GM10248 (cell line): ENCODE data around the gene PLK5.

Experiments used
- CTCF ChIA-PET: fragments of 300-600 bp; sonication (Branson Sonifier 250); formaldehyde crosslinking; extraction: SDS; loops from one replicate; lab custom pipeline; 2021; ENCODE audit warnings: antibody characterized with exemption; lab: Yijun Ruan, JAX
- POLR2A ChIA-PET: fragments of 350-650 bp; sonication (Branson Sonifier 250); formaldehyde crosslinking; extraction: SDS; loops from one replicate; lab custom pipeline; 2020; ENCODE audit warnings: antibody characterized with exemption; lab: Yijun Ruan, JAX
- DNase-seq: peaks from one replicate; pipeline ENCODE4 v3.0.0; 2012; ENCODE audit errors: extremely low spot score
- CTCF ChIP-seq: IDR thresholded peaks from 2 replicates; pipeline ENCODE4 v1.5.1; 2012; ENCODE audit warnings: mild to moderate bottlenecking, low read depth; ENCODE audit errors: extremely low read depth, missing control alignments, control extremely low read depth

Gene PLK5

GRCh38 chr19:1481893-1482360 lies 42.0 kb upstream of the PLK5 start:
- DNase-seq, result no peak
- no peak for TF ChIP-seq CTCF
- ChIA-PET POLR2A (no interaction called here), CTCF (no interaction called here)

GRCh38 chr19:1482361-1483130 lies 41.3 kb upstream of the PLK5 start:
- no peak for DNase-seq

GRCh38 chr19:1483131-1483978 lies 40.5 kb upstream of the PLK5 start:
- TF ChIP-seq CTCF, result no peak
- POLR2A ChIA-PET, result no interaction called here
- no peak for DNase-seq

More at GRCh38 chr19:1482361-1483130, 41.3 kb upstream of the PLK5 start:
- ChIA-PET POLR2A (no interaction called here), CTCF (no interaction called here)
- TF ChIP-seq CTCF, result no peak

GRCh38 chr19:1483979-1484428 lies 39.9 kb upstream of the PLK5 start:
- DNase-seq, result no peak
- TF ChIP-seq CTCF, result no peak
- POLR2A ChIA-PET, result no interaction called here
- CTCF ChIA-PET, result no interaction called here

More at GRCh38 chr19:1483131-1483978, 40.5 kb upstream of the PLK5 start:
- CTCF ChIA-PET, result no interaction called here

- no peak for DNase-seq
- ChIA-PET POLR2A (no interaction called here), CTCF (no interaction called here)
- TF ChIP-seq CTCF, result no peak
Measured at GRCh38 chr19:1486720-1487575, 36.9 kb upstream of the PLK5 start.

- CTCF ChIA-PET, result no interaction called here
- DNase-seq, result no peak
- TF ChIP-seq CTCF, result no peak
- POLR2A ChIA-PET, result no interaction called here
Measured at GRCh38 chr19:1487576-1488281, 36.1 kb upstream of the PLK5 start.
